BE2C (cell line): ENCODE data around the gene DENND4A.

Experiments used
- DNase-seq: peaks from one replicate; pipeline ENCODE4 v3.0.0-alpha.2; 2020
- H3K27me3 ChIP-seq: fragments of 250-450 bp; sonication (Bioruptor Pico); 2 replicates; pipeline ENCODE4 v1.5.1; 2020; ENCODE audit warnings: mild to moderate bottlenecking
- H3K36me3 ChIP-seq: fragments of 250-450 bp; sonication (Bioruptor Pico); 2 replicates; pipeline ENCODE4 v1.5.1; 2020; ENCODE audit warnings: mild to moderate bottlenecking
- H3K4me1 ChIP-seq: fragments of 250-450 bp; sonication (Bioruptor Pico); 2 replicates; pipeline ENCODE4 v1.5.1; 2020
- H3K4me3 ChIP-seq: 2 replicates; pipeline ENCODE4 v1.5.1; 2011; ENCODE audit warnings: low read depth, low read length
- H3K9me3 ChIP-seq: fragments of 250-450 bp; sonication (Bioruptor Pico); 2 replicates; pipeline ENCODE4 v1.5.1; 2020
- TF ChIP-seq, protein P1 (sequence below): IDR thresholded peaks from 2 replicates; pipeline ENCODE4 v1.5.1; 2012; ENCODE audit warnings: mild to moderate bottlenecking, low read depth, low read length

Gene DENND4A

DNA sequence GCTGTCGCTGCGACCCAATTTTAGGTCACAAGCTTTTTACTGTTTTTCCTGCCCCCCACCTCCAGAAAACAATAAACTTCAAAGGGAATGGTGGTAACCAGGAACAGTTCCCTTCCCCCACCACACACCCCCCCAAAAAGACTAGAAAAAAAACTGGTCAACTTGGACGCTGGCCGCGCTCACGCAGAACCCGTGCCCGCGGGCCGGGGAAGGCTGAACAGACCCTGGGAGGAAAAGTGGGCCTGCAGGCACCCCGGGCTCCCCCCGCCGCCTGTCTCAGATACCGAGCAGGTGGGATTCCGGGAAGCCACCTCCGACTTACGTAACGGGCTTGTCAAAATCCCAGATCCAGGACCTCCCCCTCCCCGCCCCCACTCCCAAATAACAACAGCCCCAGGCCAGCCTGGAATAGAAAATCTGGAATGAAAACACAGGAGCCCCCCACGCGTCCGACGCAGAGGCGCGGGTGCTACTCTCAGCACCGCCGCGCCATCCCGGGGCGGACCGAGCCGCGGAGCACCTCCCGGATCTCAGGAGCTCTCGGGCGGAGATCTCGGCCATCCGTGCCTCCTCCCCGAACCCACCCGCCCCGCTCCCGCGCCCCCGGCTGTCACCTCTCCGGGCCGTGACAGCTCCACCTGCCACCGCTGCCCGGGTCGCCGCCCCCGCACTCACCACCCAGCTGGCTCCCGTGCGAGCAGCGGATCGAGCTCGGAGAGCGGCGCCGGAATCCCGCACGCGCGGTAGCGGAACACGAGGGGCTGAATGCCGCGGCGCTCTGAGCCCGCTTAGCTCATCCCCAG, 557 bp downstream of the DENND4A start:
- peak overlapping the region; percentile 94 for H3K4me3 ChIP-seq
- TF ChIP-seq, protein P1, sequence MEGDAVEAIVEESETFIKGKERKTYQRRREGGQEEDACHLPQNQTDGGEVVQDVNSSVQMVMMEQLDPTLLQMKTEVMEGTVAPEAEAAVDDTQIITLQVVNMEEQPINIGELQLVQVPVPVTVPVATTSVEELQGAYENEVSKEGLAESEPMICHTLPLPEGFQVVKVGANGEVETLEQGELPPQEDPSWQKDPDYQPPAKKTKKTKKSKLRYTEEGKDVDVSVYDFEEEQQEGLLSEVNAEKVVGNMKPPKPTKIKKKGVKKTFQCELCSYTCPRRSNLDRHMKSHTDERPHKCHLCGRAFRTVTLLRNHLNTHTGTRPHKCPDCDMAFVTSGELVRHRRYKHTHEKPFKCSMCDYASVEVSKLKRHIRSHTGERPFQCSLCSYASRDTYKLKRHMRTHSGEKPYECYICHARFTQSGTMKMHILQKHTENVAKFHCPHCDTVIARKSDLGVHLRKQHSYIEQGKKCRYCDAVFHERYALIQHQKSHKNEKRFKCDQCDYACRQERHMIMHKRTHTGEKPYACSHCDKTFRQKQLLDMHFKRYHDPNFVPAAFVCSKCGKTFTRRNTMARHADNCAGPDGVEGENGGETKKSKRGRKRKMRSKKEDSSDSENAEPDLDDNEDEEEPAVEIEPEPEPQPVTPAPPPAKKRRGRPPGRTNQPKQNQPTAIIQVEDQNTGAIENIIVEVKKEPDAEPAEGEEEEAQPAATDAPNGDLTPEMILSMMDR = no peak
- no peaks in the 10 kb centered on the region for H3K36me3 ChIP-seq
- DNase-seq = peak; percentile 76
- no peaks in the 10 kb centered on the region for H3K27me3 ChIP-seq
- H3K4me1 ChIP-seq = no peaks in the 10 kb centered on the region
- H3K9me3 ChIP-seq = no peaks in the 10 kb centered on the region

DNA sequence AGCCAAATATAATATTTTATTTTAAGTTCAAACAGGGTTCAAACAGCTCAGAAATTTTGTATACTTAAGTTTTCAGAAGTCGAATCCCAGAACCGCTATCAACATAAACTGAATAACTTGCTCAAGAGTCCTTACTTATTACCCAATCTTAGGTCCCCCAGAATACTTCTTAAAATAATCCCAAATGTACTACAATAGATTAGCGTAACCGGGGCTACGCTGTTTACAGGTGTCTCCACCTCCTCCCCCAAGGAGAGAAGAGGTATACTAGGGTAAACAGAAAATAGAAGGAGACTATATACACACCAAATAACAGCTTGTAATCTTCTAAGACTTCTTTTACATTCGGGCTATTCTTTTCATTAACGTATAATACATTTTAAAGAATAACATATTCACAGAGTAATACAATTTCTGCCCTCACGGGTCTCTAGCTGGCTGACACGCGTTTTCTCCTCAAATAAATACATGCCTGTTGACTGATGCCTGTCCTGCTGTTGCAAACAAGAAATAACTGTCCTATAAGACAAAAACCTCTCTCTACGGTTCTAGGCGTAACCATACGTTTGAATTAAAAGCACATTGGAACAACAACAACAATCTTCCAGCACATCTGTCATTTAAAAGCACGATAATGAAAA, 1.3 kb downstream of the DENND4A start:
- Histone ChIP-seq H3K9me3 (no peaks in the 10 kb centered on the region), H3K27me3 (no peaks in the 10 kb centered on the region), H3K4me3 (peak overlapping the region; percentile 94), H3K36me3 (no peaks in the 10 kb centered on the region), H3K4me1 (no peaks in the 10 kb centered on the region)
- no peak for DNase-seq
- TF ChIP-seq, protein P1 = no peak

DNA sequence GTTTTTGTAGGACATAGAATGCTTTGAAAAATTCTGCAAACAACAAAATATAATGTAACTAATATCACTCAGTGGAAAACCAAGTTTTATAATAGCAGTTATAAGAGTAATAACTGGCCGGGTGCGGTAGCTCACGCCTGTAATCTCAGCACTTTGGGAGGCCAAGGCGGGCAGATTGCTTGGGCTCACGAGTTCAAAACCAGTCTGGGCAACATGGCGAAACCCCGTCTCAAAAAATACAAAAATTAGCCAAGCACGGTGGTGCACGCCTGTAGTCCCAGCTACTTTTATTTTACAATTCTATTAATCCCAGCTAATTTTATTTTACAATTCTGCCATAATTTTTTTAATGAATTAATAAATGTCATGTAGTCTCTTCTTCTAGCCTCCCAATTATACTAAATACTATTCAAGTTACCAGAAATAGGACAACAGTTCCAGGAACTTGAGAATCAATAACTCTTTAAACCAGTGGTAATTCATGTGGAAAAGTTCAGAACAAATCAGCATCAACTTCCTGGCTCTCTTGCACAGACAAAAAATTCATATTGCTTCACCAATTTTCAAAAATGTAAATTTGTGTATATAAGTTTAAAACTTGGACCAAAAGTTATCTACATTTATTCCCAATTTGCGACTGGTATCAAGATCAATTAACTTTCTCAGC, 2.2 kb downstream of the DENND4A start:
- Histone ChIP-seq H3K4me1 (no peaks in the 10 kb centered on the region), H3K4me3 (peak overlapping the region; percentile 94), H3K9me3 (no peaks in the 10 kb centered on the region), H3K27me3 (no peaks in the 10 kb centered on the region), H3K36me3 (no peaks in the 10 kb centered on the region)
- TF ChIP-seq, protein P1 = no peak
- DNase-seq = no peak

DNA sequence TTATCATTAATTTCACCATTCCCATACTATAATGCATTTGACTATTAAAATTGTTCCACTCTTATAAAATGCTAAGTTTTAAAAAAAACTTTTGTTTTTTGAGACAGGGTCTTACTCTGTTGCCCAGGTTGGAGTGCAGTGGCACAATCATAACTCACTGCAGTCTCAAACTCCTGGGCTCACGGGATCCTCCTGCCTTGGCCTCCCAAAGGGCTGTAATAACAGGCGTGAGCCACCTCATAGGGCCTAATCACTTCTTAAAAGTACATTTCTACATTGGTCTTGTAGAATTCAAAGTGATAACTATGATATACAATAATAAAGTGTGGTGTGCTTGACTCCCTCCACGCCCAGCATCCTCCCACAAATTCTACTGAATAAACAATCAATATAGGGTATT, 3.0 kb downstream of the DENND4A start:
- TF ChIP-seq, protein P1 = no peak
- no peaks in the 10 kb centered on the region for H3K9me3 ChIP-seq
- H3K4me3 ChIP-seq = no peak overlapping the region
- no peaks in the 10 kb centered on the region for H3K36me3 ChIP-seq
- peaks cover under 1% of the 10 kb centered on the region for H3K4me1 ChIP-seq
- no peak for DNase-seq
- no peaks in the 10 kb centered on the region for H3K27me3 ChIP-seq

DNA sequence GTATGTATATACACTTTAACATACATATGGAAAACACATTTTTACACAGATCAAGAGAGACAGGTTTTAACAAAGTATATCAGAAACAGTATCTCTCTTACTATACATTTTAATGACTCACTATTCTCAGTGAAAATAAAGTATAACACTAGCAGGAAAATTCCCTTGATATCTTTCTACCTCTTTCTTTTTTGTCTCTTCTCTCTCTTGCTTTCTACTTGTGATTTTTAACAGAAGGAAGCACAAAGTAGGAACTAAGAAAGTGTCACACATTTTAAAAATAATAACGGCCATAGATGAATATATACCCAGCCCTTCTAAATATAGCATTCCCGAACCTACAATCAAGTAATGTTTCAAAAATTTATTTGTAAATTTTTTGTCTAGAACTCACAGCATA, 4.8 kb downstream of the DENND4A start:
- Histone ChIP-seq H3K36me3 (no peaks in the 10 kb centered on the region; the same call in 1 of the 2 replicates), H3K4me3 (no peak overlapping the region), H3K9me3 (no peaks in the 10 kb centered on the region; the same call in 1 of the 2 replicates), H3K27me3 (no peaks in the 10 kb centered on the region), H3K4me1 (peaks cover 3% of the 10 kb centered on the region)
- TF ChIP-seq, protein P1 = no peak
- no peak for DNase-seq
